Measurements from ENCODE around the gene XPNPEP3.

Gene XPNPEP3

DNA sequence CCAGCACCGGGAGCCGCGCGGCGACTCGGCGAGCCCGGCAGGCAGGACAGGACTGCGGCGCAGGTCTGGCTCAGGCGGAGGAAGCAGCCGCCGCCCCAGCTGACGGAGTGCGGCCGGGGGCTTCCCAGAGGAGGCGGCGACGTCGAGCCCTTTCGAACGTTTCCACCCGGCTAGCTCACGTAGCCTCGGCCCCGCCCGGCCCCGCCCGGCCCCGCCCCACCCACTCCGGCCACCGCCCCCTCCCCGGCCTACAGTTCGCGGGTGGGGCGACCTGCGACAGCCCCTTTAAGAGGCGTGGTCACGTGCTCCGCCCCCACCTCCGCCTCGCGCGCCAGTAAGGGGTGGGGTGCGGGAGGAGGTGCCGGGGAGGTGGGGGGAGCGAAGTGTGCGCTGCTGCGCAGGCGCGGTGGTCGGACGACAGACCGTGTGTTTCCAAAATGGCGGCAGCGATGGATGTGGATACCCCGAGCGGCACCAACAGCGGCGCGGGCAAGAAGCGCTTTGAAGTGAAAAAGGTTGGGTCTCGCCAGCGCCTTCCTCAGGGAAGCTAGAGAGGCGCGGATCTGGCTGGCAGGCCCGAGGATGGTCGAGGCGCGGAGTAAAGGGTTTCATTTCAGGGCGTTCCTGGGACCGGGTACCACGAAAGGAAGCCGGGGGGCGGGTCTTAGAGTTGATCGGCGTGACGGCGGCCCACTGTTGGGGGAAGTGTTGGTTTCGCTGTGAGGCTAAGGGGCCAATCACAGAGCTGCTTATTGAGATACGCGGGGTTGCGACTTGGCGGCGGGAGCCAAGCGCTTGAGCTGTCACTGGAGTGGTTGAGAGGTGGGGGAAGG lies 94.2 kb downstream of the XPNPEP3 start, which contains the start of gene RBX1:
TSS of gene RBX1 (plus strand) at position 417 of the 833 bp plus-strand sequence. CDS start at position 438, 21 bp downstream.
- ATAC-seq = peak; percentile 94
- TF ChIP-seq TSHZ2 (CRISPR knock-in tag; IDR thresholded peaks at IDR 0.05) (no peak), POU6F1 (CRISPR knock-in tag; IDR thresholded peaks at IDR 0.05; ENCODE audit: borderline replicate concordance, low read depth) (no peak), PPARA (CRISPR knock-in tag; IDR thresholded peaks at IDR 0.05; ENCODE audit: borderline replicate concordance) (no peak), RARB (CRISPR knock-in tag; IDR thresholded peaks at IDR 0.05) (no peak), GLIS3 (CRISPR knock-in tag; IDR thresholded peaks at IDR 0.05) (no peak), CSDC2 (CRISPR knock-in tag; IDR thresholded peaks at IDR 0.05) (no peak), ISL1 (CRISPR knock-in tag; IDR thresholded peaks at IDR 0.05) (no peak), ESRRG (CRISPR knock-in tag; IDR thresholded peaks at IDR 0.05) (no peak), ZC3H10 (CRISPR knock-in tag; IDR thresholded peaks at IDR 0.05) (no peak), ZNF565 (CRISPR knock-in tag; conservative IDR thresholded peaks at IDR 0.05; ENCODE audit: low read depth) (no peak), ZNF70 (CRISPR knock-in tag; IDR thresholded peaks at IDR 0.05) (no peak), PATZ1 (CRISPR knock-in tag; IDR thresholded peaks at IDR 0.05; ENCODE audit: borderline replicate concordance) (no peak)

DNA sequence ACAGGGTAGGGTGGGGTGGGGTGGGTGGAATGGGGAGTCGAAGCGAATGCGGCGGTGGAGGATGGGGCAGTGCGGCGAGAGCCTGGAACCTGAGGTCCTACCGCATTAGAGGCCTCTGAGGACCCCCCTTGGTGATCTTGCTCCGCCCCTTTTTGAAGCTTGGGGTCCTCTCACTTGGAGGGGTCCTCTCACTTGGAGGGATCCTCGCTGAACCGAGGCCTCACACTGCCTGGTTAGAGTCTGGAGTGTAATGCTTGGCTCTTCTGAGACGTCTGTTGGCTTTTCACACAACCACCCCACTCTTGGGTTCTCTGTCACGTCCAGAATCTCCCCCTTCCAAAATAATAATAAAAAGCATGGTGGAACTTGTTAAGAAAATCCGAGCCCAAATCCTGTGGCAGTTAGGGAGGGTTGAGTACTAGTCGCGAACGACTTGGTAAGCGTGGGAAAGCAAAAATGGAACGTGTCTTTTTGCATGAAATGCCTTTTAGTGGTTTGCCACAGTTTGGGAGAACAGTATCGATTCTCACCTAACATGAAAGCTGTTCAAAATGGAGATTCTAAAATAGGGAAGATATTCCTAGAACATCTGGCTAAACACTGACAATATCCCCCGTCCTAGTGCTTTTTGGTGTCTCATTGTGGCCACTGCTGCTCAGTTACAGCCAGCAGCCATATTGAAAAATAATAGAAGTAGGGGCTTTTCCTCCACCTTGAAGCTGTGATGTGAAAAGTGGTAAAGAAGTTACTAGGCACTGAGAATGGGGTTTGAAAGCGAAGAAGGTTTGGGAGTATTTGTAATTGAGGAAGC lies 95.1 kb downstream of the XPNPEP3 start:
- peak; percentile 6; the same call in 2 of the 3 replicates for ATAC-seq
- TF ChIP-seq PATZ1 (CRISPR knock-in tag; IDR thresholded peaks at IDR 0.05; ENCODE audit: borderline replicate concordance) (no peak), CSRNP3 (CRISPR knock-in tag; IDR thresholded peaks at IDR 0.05) (no peak), ZNF8 (CRISPR knock-in tag; IDR thresholded peaks at IDR 0.05) (no peak), POU6F1 (CRISPR knock-in tag; IDR thresholded peaks at IDR 0.05; ENCODE audit: borderline replicate concordance, low read depth) (no peak), ZC3H10 (CRISPR knock-in tag; IDR thresholded peaks at IDR 0.05) (no peak), CSDC2 (CRISPR knock-in tag; IDR thresholded peaks at IDR 0.05) (no peak), ZFP3 (CRISPR knock-in tag; IDR thresholded peaks at IDR 0.05) (no peak), TOX (CRISPR knock-in tag; IDR thresholded peaks at IDR 0.05; ENCODE audit: borderline replicate concordance) (no peak), OSR1 (CRISPR knock-in tag; IDR thresholded peaks at IDR 0.05) (no peak), RARB (CRISPR knock-in tag; IDR thresholded peaks at IDR 0.05) (no peak), ARNTL (CRISPR knock-in tag; IDR thresholded peaks at IDR 0.05; ENCODE audit: borderline replicate concordance, low read depth) (no peak), SNAI2 (CRISPR knock-in tag; IDR thresholded peaks at IDR 0.05) (no peak), GLIS3 (CRISPR knock-in tag; IDR thresholded peaks at IDR 0.05) (no peak), TSHZ2 (CRISPR knock-in tag; IDR thresholded peaks at IDR 0.05) (no peak), TCF4 (CRISPR knock-in tag; IDR thresholded peaks at IDR 0.05; ENCODE audit: borderline replicate concordance) (no peak), ZNF565 (CRISPR knock-in tag; conservative IDR thresholded peaks at IDR 0.05; ENCODE audit: low read depth) (no peak), ESRRG (CRISPR knock-in tag; IDR thresholded peaks at IDR 0.05) (no peak)
